Measurements from ENCODE around the gene CCAR1. TPM values are rescaled to one million over a fixed set of nuclear protein-coding genes. Genes with fewer than 3 reads are reported as not detected.

Gene CCAR1, protein sequence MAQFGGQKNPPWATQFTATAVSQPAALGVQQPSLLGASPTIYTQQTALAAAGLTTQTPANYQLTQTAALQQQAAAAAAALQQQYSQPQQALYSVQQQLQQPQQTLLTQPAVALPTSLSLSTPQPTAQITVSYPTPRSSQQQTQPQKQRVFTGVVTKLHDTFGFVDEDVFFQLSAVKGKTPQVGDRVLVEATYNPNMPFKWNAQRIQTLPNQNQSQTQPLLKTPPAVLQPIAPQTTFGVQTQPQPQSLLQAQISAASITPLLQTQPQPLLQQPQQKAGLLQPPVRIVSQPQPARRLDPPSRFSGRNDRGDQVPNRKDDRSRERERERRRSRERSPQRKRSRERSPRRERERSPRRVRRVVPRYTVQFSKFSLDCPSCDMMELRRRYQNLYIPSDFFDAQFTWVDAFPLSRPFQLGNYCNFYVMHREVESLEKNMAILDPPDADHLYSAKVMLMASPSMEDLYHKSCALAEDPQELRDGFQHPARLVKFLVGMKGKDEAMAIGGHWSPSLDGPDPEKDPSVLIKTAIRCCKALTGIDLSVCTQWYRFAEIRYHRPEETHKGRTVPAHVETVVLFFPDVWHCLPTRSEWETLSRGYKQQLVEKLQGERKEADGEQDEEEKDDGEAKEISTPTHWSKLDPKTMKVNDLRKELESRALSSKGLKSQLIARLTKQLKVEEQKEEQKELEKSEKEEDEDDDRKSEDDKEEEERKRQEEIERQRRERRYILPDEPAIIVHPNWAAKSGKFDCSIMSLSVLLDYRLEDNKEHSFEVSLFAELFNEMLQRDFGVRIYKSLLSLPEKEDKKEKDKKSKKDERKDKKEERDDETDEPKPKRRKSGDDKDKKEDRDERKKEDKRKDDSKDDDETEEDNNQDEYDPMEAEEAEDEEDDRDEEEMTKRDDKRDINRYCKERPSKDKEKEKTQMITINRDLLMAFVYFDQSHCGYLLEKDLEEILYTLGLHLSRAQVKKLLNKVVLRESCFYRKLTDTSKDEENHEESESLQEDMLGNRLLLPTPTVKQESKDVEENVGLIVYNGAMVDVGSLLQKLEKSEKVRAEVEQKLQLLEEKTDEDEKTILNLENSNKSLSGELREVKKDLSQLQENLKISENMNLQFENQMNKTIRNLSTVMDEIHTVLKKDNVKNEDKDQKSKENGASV
- total RNA-seq = 114 to 124 TPM (median 116 TPM) in 3 replicates

GRCh38 chr10:68720793-68721672, at the start of gene CCAR1:
CCAR1 (plus strand) TSS chr10:68721239; CDS start chr10:68722505, 1,266 bp downstream.
- H3K27me3 Mint-ChIP-seq (ENCODE audit: low read depth) = no peaks in the 10 kb centered on the region
- no peaks in the 10 kb centered on the region for H3K9me3 Mint-ChIP-seq
- DNase-seq (ENCODE audit: low spot score in 2 of 2, unreplicated experiment in 2 of 2) = peak; percentile 96 to 97
- H3K4me1 Mint-ChIP-seq = peaks cover 9% of the 10 kb centered on the region
- TF ChIP-seq, protein P1, sequence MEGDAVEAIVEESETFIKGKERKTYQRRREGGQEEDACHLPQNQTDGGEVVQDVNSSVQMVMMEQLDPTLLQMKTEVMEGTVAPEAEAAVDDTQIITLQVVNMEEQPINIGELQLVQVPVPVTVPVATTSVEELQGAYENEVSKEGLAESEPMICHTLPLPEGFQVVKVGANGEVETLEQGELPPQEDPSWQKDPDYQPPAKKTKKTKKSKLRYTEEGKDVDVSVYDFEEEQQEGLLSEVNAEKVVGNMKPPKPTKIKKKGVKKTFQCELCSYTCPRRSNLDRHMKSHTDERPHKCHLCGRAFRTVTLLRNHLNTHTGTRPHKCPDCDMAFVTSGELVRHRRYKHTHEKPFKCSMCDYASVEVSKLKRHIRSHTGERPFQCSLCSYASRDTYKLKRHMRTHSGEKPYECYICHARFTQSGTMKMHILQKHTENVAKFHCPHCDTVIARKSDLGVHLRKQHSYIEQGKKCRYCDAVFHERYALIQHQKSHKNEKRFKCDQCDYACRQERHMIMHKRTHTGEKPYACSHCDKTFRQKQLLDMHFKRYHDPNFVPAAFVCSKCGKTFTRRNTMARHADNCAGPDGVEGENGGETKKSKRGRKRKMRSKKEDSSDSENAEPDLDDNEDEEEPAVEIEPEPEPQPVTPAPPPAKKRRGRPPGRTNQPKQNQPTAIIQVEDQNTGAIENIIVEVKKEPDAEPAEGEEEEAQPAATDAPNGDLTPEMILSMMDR (IDR thresholded peaks at IDR 0.05; ENCODE audit: unreplicated experiment) = no peak
- H3K27ac Mint-ChIP-seq = peak within 1 kb of the TSS; percentile 97
- H3K36me3 Mint-ChIP-seq = peaks cover 12% of the 10 kb centered on the region
- peak within 1 kb of the TSS; percentile 97 for H3K4me3 Mint-ChIP-seq

DNA sequence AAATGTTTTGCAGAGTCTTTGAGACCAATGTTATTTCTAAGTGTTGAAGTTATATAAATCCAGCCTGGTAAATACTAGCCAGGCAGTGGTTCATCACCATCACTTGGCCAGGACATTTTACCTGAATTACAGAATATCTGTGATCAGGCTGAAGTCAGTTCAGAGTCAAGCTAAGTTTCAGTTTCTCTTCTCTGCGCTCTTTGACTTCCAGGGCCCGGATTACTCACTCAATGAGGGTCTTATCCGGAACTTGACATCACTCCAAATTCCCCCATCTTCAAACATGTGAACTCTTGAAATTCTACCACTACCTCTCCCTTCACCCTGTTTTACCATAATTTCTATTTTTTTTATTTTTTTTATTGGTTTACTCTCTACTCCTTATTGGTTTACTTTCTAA, 36.6 kb upstream of the CCAR1 start:
- no peak for DNase-seq (ENCODE audit: low spot score in 2 of 2, unreplicated experiment in 2 of 2)
- Mint-ChIP-seq H3K4me1 (no peaks in the 10 kb centered on the region), H3K27ac (no peak overlapping the region), H3K4me3 (no peak overlapping the region), H3K36me3 (peaks cover 47% of the 10 kb centered on the region), H3K9me3 (no peaks in the 10 kb centered on the region), H3K27me3 (ENCODE audit: low read depth) (no peaks in the 10 kb centered on the region)
- TF ChIP-seq, protein P1 (IDR thresholded peaks at IDR 0.05; ENCODE audit: unreplicated experiment) = no peak

DNA sequence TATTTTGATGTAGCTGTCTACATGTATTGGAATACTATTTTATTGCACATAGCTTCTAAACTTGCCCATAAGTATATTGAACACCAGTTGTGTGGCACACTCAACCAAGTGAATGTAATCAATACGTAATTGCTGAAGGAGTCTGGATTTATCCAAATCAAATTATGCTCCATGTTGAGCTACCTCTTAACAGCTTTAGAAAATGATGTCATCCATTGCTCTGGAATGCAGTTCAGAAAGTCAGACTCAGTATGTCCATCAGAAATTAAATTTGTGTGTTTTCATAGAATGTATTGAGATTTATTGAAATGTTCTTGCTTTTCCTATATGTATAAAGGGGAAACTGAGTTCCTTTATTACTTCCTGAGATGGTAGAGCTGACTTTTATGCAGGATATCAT, 25.0 kb upstream of the CCAR1 start:
- no peak for DNase-seq (ENCODE audit: low spot score in 2 of 2, unreplicated experiment in 2 of 2)
- H3K4me3 Mint-ChIP-seq = no peak overlapping the region
- TF ChIP-seq, protein P1 (IDR thresholded peaks at IDR 0.05; ENCODE audit: unreplicated experiment) = no peak
- H3K36me3 Mint-ChIP-seq = peaks cover 18% of the 10 kb centered on the region
- H3K4me1 Mint-ChIP-seq = no peaks in the 10 kb centered on the region
- H3K9me3 Mint-ChIP-seq = no peaks in the 10 kb centered on the region
- H3K27me3 Mint-ChIP-seq (ENCODE audit: low read depth) = no peaks in the 10 kb centered on the region
- H3K27ac Mint-ChIP-seq = no peak overlapping the region

DNA sequence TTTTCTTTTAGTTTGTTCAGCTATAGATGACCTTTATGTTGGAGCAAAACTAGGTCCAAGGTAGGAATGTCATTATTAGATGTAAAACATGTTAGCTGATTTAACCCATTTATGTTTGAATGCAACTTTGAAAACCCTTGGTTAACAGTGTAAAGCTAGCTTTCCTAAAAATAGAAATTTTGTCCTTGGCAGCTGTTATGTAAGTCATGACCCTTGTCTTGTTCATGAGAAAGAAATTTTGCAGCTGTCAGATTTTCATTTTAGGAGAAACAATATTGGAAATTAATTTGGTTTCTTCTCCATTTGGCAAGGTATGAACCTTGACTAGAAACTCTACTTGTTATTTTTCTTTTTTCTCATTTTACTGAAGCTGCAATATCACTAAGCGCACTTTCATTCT, 23.9 kb upstream of the CCAR1 start:
- Mint-ChIP-seq H3K4me3 (no peak overlapping the region), H3K9me3 (no peaks in the 10 kb centered on the region), H3K4me1 (no peaks in the 10 kb centered on the region), H3K36me3 (peaks cover 10% of the 10 kb centered on the region), H3K27ac (no peak overlapping the region), H3K27me3 (ENCODE audit: low read depth) (no peaks in the 10 kb centered on the region)
- no peak for DNase-seq (ENCODE audit: low spot score in 2 of 2, unreplicated experiment in 2 of 2)
- TF ChIP-seq, protein P1 (IDR thresholded peaks at IDR 0.05; ENCODE audit: unreplicated experiment) = no peak

GRCh38 chr10:68700197-68700596, 20.8 kb upstream of the CCAR1 start:
- H3K27ac Mint-ChIP-seq = no peak overlapping the region
- peaks cover 3% of the 10 kb centered on the region for H3K36me3 Mint-ChIP-seq
- no peaks in the 10 kb centered on the region for H3K27me3 Mint-ChIP-seq (ENCODE audit: low read depth)
- DNase-seq (ENCODE audit: low spot score in 2 of 2, unreplicated experiment in 2 of 2) = no peak
- no peak overlapping the region for H3K4me3 Mint-ChIP-seq
- H3K9me3 Mint-ChIP-seq = no peaks in the 10 kb centered on the region
- no peaks in the 10 kb centered on the region for H3K4me1 Mint-ChIP-seq
- TF ChIP-seq, protein P1 (IDR thresholded peaks at IDR 0.05; ENCODE audit: unreplicated experiment) = no peak

Measured in mesothelial cell of epicardium (in vitro differentiated cells).